Esophagus squamous epithelium (tissue), 5 donors: ENCODE measurements around the gene RANBP3L. TPM values are rescaled to one million over a fixed set of nuclear protein-coding genes. Genes with fewer than 3 reads are reported as not detected.
"Not testable (repeated sequence)": the region's sequence is repeated elsewhere in the genome, so short reads cannot be mapped to it uniquely, and the experiment has no call there.

Experiments
- DNase-seq: peaks from one replicate; lab custom pipeline; 2025; lab: John Stamatoyannopoulos, UW
- H3K27ac ChIP-seq, 4 donors: fragments of 200-600 bp; sonication (generic); one replicate each; pipeline ENCODE4 v1.5.1; 2016 to 2019; ENCODE audit warnings: mild to moderate bottlenecking in 1 of 4
- H3K27me3 ChIP-seq, 4 donors: fragments of 200-600 bp; sonication (generic); 1 replicate in 3 of 4; 2 replicates in 1 of 4; pipeline versions ENCODE4 v1.5.1 to v1.6.0; 2017 to 2021; ENCODE audit warnings: antibody characterized with exemption in 1 of 4
- H3K36me3 ChIP-seq, 3 donors: fragments of 200-600 bp; sonication (generic); one replicate each; pipeline ENCODE4 v1.5.1; 2016 to 2019
- H3K4me1 ChIP-seq, 3 donors: fragments of 200-600 bp; sonication (generic); one replicate each; pipeline ENCODE4 v1.5.1; 2017 to 2019
- H3K4me3 ChIP-seq, 4 donors: fragments of 200-600 bp; sonication (generic); 1 replicate in 3 of 4; 2 replicates in 1 of 4; pipeline ENCODE4 v1.5.1; 2016 to 2019; ENCODE audit warnings: mild to moderate bottlenecking in 2 of 4, moderate library complexity in 1 of 4
- H3K9me3 ChIP-seq, 3 donors: fragments of 200-600 bp; sonication (generic); one replicate each; pipeline ENCODE4 v1.5.1; 2016 to 2019
- POLR2A ChIP-seq, 4 donors: fragments of 450-650 bp; IDR thresholded peaks; one replicate each; pipeline ENCODE4 v1.6.1; 2017; ENCODE audit warnings: antibody characterized with exemption in 4 of 4, mild to moderate bottlenecking in 4 of 4, moderate library complexity in 3 of 4
- WGBS, 2 donors: methylation state at CpG; one replicate each; pipeline ENCODE4 v1.1.5; 2018; 5-methylcytosine and 5-hydroxymethylcytosine counted together
- intact Hi-C: fragments of 100-400 bp; cut with DNase I; formaldehyde crosslinking; loops from one replicate; pipeline ENCODE4 v1.15.0; 2022
- total RNA-seq, 4 donors: library from RNA; depleted of rRNA; stranded (reverse); fragments of >200 nt; gene quantifications; one replicate each; pipeline ENCODE4 v1.1.0, GENCODE V29; 2016
- TF ChIP-seq, protein P1 (sequence below), 6 experiments: fragments of 450-650 bp in 4 of 6; fragments of 200-600 bp in 2 of 6; sonication (generic) in 2 of 6; IDR thresholded peaks; one replicate each; pipeline ENCODE4 v1.5.1; 2016 to 2019; ENCODE audit warnings: antibody characterized with exemption in 6 of 6, mild to moderate bottlenecking in 4 of 6, moderate library complexity in 4 of 6
- donor health status: DM: yes; HTN: yes; CAD: no.

RANBP3L gene
- total RNA-seq, 4 donors from 2014 or later: 0.30 to 0.57 (median 0.56) TPM; not detected in 1

DNA sequence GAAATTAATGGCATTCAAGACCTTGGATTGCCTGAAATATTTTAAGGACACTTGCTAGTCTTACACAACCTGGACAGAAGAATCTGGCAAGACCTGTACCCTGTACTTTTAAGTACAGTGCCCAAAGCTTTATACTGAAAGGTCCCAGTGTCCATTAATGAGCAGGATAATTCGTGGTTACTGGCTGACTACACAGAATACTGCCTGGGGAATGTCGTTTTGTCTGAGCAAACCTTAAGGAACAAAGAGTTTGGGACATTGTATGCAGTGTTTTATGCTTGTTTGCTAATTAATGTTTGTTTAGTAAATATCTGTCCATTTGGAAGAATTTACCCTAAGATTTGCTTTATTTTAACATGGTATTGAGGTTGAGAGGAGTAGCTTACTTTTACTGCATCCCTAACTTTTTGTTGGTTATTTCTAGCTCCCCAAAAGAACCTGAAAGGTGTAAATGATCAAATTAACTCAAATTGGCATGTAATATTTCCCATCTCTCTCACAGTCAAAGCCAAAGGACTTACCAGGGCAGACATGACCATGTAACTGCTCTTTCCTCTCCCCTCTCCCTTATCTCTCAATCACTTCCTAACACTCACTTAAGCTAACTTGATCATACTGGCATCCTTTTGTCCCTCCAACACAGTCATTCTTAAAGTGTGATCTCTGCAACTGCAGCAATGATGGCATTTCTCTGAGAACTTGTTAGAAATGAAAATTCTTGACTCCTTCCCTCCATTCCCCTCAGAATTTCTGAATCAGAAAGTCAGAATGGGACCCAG is 15.7 kb downstream of the RANBP3L start:
- no peak for DNase-seq
- Histone ChIP-seq H3K27ac (no peak overlapping the region), H3K9me3 (no peaks in the 10 kb centered on the region), H3K27me3 (no peaks in the 10 kb centered on the region), H3K36me3 (no peaks in the 10 kb centered on the region), H3K4me1 (no peaks in the 10 kb centered on the region), H3K4me3 (no peak overlapping the region)
- TF ChIP-seq, protein P1, sequence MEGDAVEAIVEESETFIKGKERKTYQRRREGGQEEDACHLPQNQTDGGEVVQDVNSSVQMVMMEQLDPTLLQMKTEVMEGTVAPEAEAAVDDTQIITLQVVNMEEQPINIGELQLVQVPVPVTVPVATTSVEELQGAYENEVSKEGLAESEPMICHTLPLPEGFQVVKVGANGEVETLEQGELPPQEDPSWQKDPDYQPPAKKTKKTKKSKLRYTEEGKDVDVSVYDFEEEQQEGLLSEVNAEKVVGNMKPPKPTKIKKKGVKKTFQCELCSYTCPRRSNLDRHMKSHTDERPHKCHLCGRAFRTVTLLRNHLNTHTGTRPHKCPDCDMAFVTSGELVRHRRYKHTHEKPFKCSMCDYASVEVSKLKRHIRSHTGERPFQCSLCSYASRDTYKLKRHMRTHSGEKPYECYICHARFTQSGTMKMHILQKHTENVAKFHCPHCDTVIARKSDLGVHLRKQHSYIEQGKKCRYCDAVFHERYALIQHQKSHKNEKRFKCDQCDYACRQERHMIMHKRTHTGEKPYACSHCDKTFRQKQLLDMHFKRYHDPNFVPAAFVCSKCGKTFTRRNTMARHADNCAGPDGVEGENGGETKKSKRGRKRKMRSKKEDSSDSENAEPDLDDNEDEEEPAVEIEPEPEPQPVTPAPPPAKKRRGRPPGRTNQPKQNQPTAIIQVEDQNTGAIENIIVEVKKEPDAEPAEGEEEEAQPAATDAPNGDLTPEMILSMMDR (IDR thresholded peaks at IDR 0.05): no peak
- TF ChIP-seq POLR2A (IDR thresholded peaks at IDR 0.05): no peak
- 33 to 50% methylated on average over 2 of the region's 2 CpGs for WGBS, 2 donors
- intact Hi-C loops: no loop called here

DNA sequence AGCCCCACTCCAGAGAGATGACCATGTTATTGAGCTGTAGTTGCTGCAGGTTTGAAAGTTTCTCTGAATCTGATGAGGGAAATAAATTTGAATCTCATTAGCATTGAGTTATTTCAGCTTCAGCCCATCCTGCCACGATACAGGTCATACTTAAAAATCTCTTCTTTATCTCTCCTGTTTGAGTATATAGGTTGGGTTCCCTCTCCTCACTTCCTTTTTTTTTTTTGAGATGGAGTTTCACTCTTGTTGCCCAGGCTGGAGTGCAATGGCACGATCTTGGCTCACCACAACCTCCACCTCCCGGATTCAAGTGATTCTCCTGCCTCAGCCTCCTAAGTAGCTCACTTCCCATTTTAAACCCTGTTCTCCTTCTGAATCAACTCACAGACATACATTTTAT is 17.9 kb downstream of the RANBP3L start:
- H3K4me3 ChIP-seq, intact Hi-C loops, H3K9me3 ChIP-seq, H3K4me1 ChIP-seq, DNase-seq, H3K36me3 ChIP-seq, H3K27me3 ChIP-seq, H3K27ac ChIP-seq: not testable (repeated sequence)
- WGBS, 2 donors: 82 to 90% methylated on average over 3 of the region's 3 CpGs

GRCh38 chr5:36281626-36282025 is 20.1 kb downstream of the RANBP3L start:
- TF ChIP-seq, protein P1 (IDR thresholded peaks at IDR 0.05): no peak
- TF ChIP-seq POLR2A (IDR thresholded peaks at IDR 0.05): no peak
- 78 to 89% methylated on average over 2 of the region's 2 CpGs for WGBS, 2 donors
- Histone ChIP-seq H3K27me3 (no peaks in the 10 kb centered on the region), H3K4me1 (no peaks in the 10 kb centered on the region), H3K36me3 (no peaks in the 10 kb centered on the region), H3K27ac (no peak overlapping the region), H3K9me3 (no peaks in the 10 kb centered on the region), H3K4me3 (no peak overlapping the region)
- intact Hi-C loops: no loop called here
- DNase-seq: no peak

DNA sequence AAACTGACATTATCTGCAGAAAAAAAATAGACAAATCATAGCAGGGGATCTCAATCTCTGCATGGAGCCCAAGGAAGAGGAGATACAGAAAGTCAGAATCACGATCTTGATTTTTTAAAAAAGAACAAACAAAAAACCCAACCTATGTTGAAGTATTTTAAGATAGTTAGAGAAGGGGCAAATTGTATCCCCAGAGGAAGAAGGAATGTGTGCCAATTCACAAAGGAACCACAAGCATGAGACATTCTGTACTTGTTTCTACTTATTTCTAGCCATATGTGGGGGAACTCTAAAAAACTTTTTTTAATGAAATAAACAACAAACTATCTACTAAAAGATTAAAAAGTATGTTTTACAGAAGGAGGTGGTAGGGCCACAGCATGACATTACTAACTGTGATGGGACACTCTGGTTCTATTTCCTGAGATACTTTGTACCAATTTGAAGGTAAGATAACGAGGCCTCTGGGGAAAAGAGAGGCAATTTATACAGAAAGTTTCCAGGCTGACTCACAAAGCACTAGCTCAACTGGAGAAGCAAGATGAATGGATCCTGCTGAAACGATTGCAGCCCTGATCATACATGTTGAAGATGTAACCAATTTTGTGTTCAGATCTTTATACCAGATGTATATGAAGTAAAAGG is 22.5 kb downstream of the RANBP3L start:
- Histone ChIP-seq H3K9me3 (no peaks in the 10 kb centered on the region), H3K36me3 (no peaks in the 10 kb centered on the region), H3K27ac (no peak overlapping the region), H3K4me1 (no peaks in the 10 kb centered on the region), H3K4me3 (no peak overlapping the region), H3K27me3 (no peaks in the 10 kb centered on the region)
- 39 to 52% methylated on average over 3 of the region's 3 CpGs for WGBS, 2 donors
- intact Hi-C loops: loop anchor here (10.0 kb wide), 1 partner anchor 116 kb away; no protein-coding TSS in a partner anchor
- no peak for DNase-seq
- TF ChIP-seq, protein P1 (IDR thresholded peaks at IDR 0.05): no peak
- TF ChIP-seq POLR2A (IDR thresholded peaks at IDR 0.05): no peak

GRCh38 chr5:36277521-36278176 is 24.1 kb downstream of the RANBP3L start:
- Histone ChIP-seq H3K4me1 (no peaks in the 10 kb centered on the region), H3K27ac (no peak overlapping the region), H3K27me3 (no peaks in the 10 kb centered on the region), H3K4me3 (no peak overlapping the region), H3K36me3 (no peaks in the 10 kb centered on the region), H3K9me3 (no peaks in the 10 kb centered on the region)
- intact Hi-C loops: loop anchor here (10.0 kb wide), 1 partner anchor 117 kb away; no protein-coding TSS in a partner anchor
- WGBS, 2 donors: 71 to 73% methylated on average over 5 of the region's 5 CpGs
- no peak for TF ChIP-seq POLR2A (IDR thresholded peaks at IDR 0.05)
- TF ChIP-seq, protein P1 (IDR thresholded peaks at IDR 0.05): no peak
- DNase-seq: no peak
